SK-N-SH (cell line): ENCODE measurements around the gene BLOC1S3. TPM values are rescaled to one million over a fixed set of nuclear protein-coding genes. Genes with fewer than 3 reads are reported as not detected.

Experiments used
- CTCF ChIA-PET: fragments of 300-600, 350-600 bp; formaldehyde crosslinking; extraction: SDS; loops from one replicate; lab custom pipeline; 2021; lab: Yijun Ruan, JAX
- POLR2A ChIA-PET: fragments of 350-600 bp; sonication (Branson Sonifier 250); formaldehyde crosslinking; extraction: SDS; loops from one replicate; lab custom pipeline; 2020; ENCODE audit warnings: antibody characterized with exemption, inconsistent platforms; lab: Yijun Ruan, JAX
- DNase-seq: peaks from one replicate; pipeline ENCODE4 v3.0.0; 2012
- H2AFZ ChIP-seq: fragments of 200-600 bp; sonication (generic); 2 replicates; pipeline ENCODE4 v1.8.1; 2016; ENCODE audit warnings: antibody characterized with exemption, mild to moderate bottlenecking, low read depth
- H3F3A ChIP-seq: fragments of 200-600 bp; sonication (generic); replicated peaks from 2 replicates; pipeline ENCODE3; 2016; ENCODE audit warnings: antibody characterized with exemption, mild to moderate bottlenecking; ENCODE audit not compliant: insufficient read depth
- H3K27ac ChIP-seq, 2 experiments: fragments of 200-500 bp in 1 of 2; fragments of 200-600 bp in 1 of 2; sonication (Bioruptor generic) in 1 of 2; sonication (generic), shearing (Covaris generic) in 1 of 2; 2 replicates each; pipeline versions ENCODE4 v1.5.1 to v1.6.1; 2014 to 2016; ENCODE audit warnings: low read depth in 2 of 2, inconsistent platforms in 1 of 2, low read length in 1 of 2, mild to moderate bottlenecking in 1 of 2, mixed read lengths in 1 of 2
- H3K27me3 ChIP-seq: fragments of 200-600 bp; sonication (generic), shearing (Covaris generic); 2 replicates; pipeline ENCODE4 v1.6.1; 2016; ENCODE audit warnings: mixed run types; ENCODE audit not compliant: insufficient read depth
- H3K36me3 ChIP-seq, 2 experiments: fragments of 200-500 bp in 1 of 2; fragments of 200-600 bp in 1 of 2; sonication (Bioruptor generic) in 1 of 2; sonication (generic) in 1 of 2; replicated peaks in 1 of 2; 2 replicates each; pipeline versions ENCODE3 to v1.5.1; 2014 to 2016; ENCODE audit warnings: low read length in 1 of 2, mild to moderate bottlenecking in 1 of 2; ENCODE audit not compliant: insufficient read depth in 2 of 2, control insufficient read depth in 1 of 2
- H3K4me1 ChIP-seq, 2 experiments: fragments of 200-500 bp in 1 of 2; fragments of 200-600 bp in 1 of 2; sonication (Bioruptor generic) in 1 of 2; sonication (generic), shearing (Covaris generic) in 1 of 2; 2 replicates each; pipeline versions ENCODE4 v1.5.1 to v1.6.1; 2014 to 2016; ENCODE audit warnings: low read depth in 1 of 2, low read length in 1 of 2, mixed run types in 1 of 2; ENCODE audit not compliant: insufficient read depth in 2 of 2, control insufficient read depth in 1 of 2
- H3K4me2 ChIP-seq: fragments of 200-600 bp; sonication (generic), shearing (Covaris generic); 2 replicates; pipeline ENCODE4 v1.6.1; 2017; ENCODE audit warnings: mixed run types
- H3K4me3 ChIP-seq, 2 experiments: fragments of 200-500 bp in 1 of 2; fragments of 200-600 bp in 1 of 2; sonication (Bioruptor generic) in 1 of 2; sonication (generic), shearing (Covaris generic) in 1 of 2; 2 replicates each; pipeline versions ENCODE4 v1.5.1 to v1.8.1; 2014 to 2016; ENCODE audit warnings: low read depth in 2 of 2, inconsistent platforms in 1 of 2, low read length in 1 of 2, mild to moderate bottlenecking in 1 of 2, mixed read lengths in 1 of 2, moderate library complexity in 1 of 2
- H3K79me2 ChIP-seq: fragments of 200-600 bp; sonication (generic); 2 replicates; pipeline ENCODE4 v1.8.1; 2017; ENCODE audit warnings: mild to moderate bottlenecking; ENCODE audit not compliant: insufficient read depth
- H3K9ac ChIP-seq: fragments of 200-600 bp; sonication (generic); 2 replicates; pipeline ENCODE4 v1.6.1; 2017; ENCODE audit warnings: mixed run types
- H3K9me2 ChIP-seq: fragments of 200-600 bp; sonication (generic); 2 replicates; pipeline ENCODE4 v1.6.1; 2017; ENCODE audit warnings: mixed run types
- H3K9me3 ChIP-seq: fragments of 200-600 bp; sonication (generic); 2 replicates; pipeline ENCODE4 v1.6.1; 2017; ENCODE audit warnings: mixed run types, mild to moderate bottlenecking, moderate library complexity
- H4K20me1 ChIP-seq: fragments of 200-600 bp; sonication (generic); 2 replicates; pipeline ENCODE4 v1.6.1; 2017; ENCODE audit warnings: mild to moderate bottlenecking, mixed run types; ENCODE audit not compliant: insufficient read depth
- CHD2 ChIP-seq: fragments of 150-350 bp; IDR thresholded peaks from 2 replicates; pipeline ENCODE4 v1.6.1; 2018; ENCODE audit warnings: low read length; ENCODE audit not compliant: partially characterized antibody
- ELF1 ChIP-seq: IDR thresholded peaks from 2 replicates; pipeline ENCODE4 v1.4.0; 2012
- EP300 ChIP-seq, 2 experiments: IDR thresholded peaks; 2 replicates each; pipeline versions ENCODE4 v1.4.0 to v1.6.1; 2012; ENCODE audit warnings: borderline replicate concordance in 1 of 2, low read depth in 1 of 2, low read length in 1 of 2
- EZH2phosphoT487 ChIP-seq: fragments of 200-600 bp; sonication (generic); IDR thresholded peaks from 2 replicates; pipeline ENCODE4 v1.6.1; 2017; ENCODE audit warnings: low read depth, mixed run types, mild to moderate bottlenecking, antibody characterized with exemption, moderate library complexity, borderline replicate concordance
- FOXJ3 ChIP-seq: sonication (generic); formaldehyde crosslinking; IDR thresholded peaks from 2 replicates; pipeline ENCODE4 v1.5.1; 2020; ENCODE audit warnings: mild to moderate bottlenecking, missing genetic modification reagents
- MXI1 ChIP-seq: IDR thresholded peaks from 2 replicates; pipeline ENCODE4 v1.6.1; 2012; ENCODE audit warnings: mild to moderate bottlenecking, low read depth, low read length, improper control_type of control experiment
- NRF1 ChIP-seq: IDR thresholded peaks from 2 replicates; pipeline ENCODE4 v1.6.1; 2012; ENCODE audit warnings: low read depth, mild to moderate bottlenecking, low read length
- PBX3 ChIP-seq: IDR thresholded peaks from 2 replicates; pipeline ENCODE4; 2012
- RCOR1 ChIP-seq: fragments of 150-350 bp; IDR thresholded peaks from 2 replicates; pipeline ENCODE4 v1.6.1; 2017; ENCODE audit warnings: antibody characterized with exemption, low read length
- RXRA ChIP-seq: IDR thresholded peaks from 2 replicates; pipeline ENCODE4 v1.4.0; 2012; ENCODE audit warnings: low read depth, mild to moderate bottlenecking, borderline replicate concordance
- TEAD4 ChIP-seq: IDR thresholded peaks from 2 replicates; pipeline ENCODE4 v1.4.0; 2012; ENCODE audit warnings: mild to moderate bottlenecking, borderline replicate concordance; ENCODE audit not compliant: insufficient read depth
- YY1 ChIP-seq: IDR thresholded peaks from 2 replicates; pipeline ENCODE4 v1.4.0; 2012; ENCODE audit warnings: low read depth, mild to moderate bottlenecking
- WGBS: methylation state at CpG from one replicate; pipeline ENCODE4 v1.1.6; 2017; ENCODE audit warnings: low lambda C conversion rate; 5-methylcytosine and 5-hydroxymethylcytosine counted together
- polyA plus RNA-seq, 3 experiments: library from polyadenylated mRNA; depleted of rRNA; stranded (reverse); fragments of >200 nt; gene quantifications; 2 replicates each; pipeline ENCODE4 v1.2.3, GENCODE V29; 2012
- TF ChIP-seq, protein P1 (sequence below): fragments of 150-350 bp; IDR thresholded peaks from 2 replicates; pipeline ENCODE4 v1.6.1; 2017; ENCODE audit warnings: antibody characterized with exemption, low read length, low read depth, borderline replicate concordance
- TF ChIP-seq, protein P2 (sequence below): IDR thresholded peaks from 2 replicates; pipeline ENCODE4 v1.4.0; 2012; ENCODE audit warnings: low read depth, borderline replicate concordance
- TF ChIP-seq, protein P3 (sequence below): IDR thresholded peaks from 2 replicates; pipeline ENCODE4 v1.4.0; 2012; ENCODE audit warnings: low read depth, borderline replicate concordance

Gene BLOC1S3
- polyA plus RNA-seq, 1 of the 3 experiments (the other 2 are of a cell fraction): 3.0 TPM

DNA sequence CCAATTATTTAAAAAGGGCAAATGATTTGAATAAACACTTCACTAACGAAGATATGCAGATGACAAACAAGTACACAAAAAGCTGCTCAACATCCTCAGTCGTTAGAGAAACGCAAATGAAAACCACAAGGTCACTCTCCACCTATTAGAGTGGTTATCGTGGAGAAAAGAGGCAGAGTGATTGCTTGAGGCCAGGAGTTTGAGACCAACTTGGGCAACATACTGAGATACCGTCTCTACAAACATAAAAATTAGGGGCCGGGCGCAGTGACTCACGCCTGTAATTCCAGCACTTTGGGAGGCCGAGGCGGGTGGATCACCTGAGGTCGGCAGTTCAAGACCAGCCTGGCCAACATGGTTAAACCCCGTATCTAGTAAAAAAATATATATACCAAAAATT is 27.2 kb downstream of the BLOC1S3 start:
- DNase-seq: no peak
- Histone ChIP-seq H3K27me3 (no peaks in the 10 kb centered on the region), H2AFZ (no peak overlapping the region), H3K4me1 (no peaks in the 10 kb centered on the region), H3K27ac (no peak overlapping the region), H3K79me2 (no peaks in the 10 kb centered on the region), H3K4me2 (no peak overlapping the region), H3K9me2 (no peaks in the 10 kb centered on the region), H3K4me3 (no peak overlapping the region), H3F3A (peaks cover 5% of the 10 kb centered on the region), H3K36me3 (no peaks in the 10 kb centered on the region), H4K20me1 (no peaks in the 10 kb centered on the region), H3K9ac (no peak overlapping the region), H3K9me3 (no peaks in the 10 kb centered on the region)
- ChIA-PET CTCF (interaction anchor here (1.4 kb wide), 1 partner anchor 43 kb away, joined by 3 read pairs; no protein-coding TSS in a partner anchor), POLR2A (no interaction called here)
- TF ChIP-seq MXI1 (no peak), CHD2 (no peak), YY1 (no peak), TEAD4 (no peak), EP300 (IDR thresholded peaks at IDR 0.05; ENCODE audit: borderline replicate concordance in 1 of 2, low read depth in 1 of 2, low read length in 1 of 2) (no peak), RCOR1 (no peak), FOXJ3 (CRISPR knock-in tag) (no peak), PBX3 (no peak), ELF1 (no peak), RXRA (no peak), NRF1 (no peak), EZH2phosphoT487 (no peak)
- TF ChIP-seq, protein P1, sequence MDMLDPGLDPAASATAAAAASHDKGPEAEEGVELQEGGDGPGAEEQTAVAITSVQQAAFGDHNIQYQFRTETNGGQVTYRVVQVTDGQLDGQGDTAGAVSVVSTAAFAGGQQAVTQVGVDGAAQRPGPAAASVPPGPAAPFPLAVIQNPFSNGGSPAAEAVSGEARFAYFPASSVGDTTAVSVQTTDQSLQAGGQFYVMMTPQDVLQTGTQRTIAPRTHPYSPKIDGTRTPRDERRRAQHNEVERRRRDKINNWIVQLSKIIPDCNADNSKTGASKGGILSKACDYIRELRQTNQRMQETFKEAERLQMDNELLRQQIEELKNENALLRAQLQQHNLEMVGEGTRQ: no peak
- TF ChIP-seq, protein P2, sequence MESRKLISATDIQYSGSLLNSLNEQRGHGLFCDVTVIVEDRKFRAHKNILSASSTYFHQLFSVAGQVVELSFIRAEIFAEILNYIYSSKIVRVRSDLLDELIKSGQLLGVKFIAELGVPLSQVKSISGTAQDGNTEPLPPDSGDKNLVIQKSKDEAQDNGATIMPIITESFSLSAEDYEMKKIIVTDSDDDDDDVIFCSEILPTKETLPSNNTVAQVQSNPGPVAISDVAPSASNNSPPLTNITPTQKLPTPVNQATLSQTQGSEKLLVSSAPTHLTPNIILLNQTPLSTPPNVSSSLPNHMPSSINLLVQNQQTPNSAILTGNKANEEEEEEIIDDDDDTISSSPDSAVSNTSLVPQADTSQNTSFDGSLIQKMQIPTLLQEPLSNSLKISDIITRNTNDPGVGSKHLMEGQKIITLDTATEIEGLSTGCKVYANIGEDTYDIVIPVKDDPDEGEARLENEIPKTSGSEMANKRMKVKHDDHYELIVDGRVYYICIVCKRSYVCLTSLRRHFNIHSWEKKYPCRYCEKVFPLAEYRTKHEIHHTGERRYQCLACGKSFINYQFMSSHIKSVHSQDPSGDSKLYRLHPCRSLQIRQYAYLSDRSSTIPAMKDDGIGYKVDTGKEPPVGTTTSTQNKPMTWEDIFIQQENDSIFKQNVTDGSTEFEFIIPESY: no peak
- TF ChIP-seq, protein P3, sequence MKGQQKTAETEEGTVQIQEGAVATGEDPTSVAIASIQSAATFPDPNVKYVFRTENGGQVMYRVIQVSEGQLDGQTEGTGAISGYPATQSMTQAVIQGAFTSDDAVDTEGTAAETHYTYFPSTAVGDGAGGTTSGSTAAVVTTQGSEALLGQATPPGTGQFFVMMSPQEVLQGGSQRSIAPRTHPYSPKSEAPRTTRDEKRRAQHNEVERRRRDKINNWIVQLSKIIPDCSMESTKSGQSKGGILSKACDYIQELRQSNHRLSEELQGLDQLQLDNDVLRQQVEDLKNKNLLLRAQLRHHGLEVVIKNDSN: no peak
- 45% methylated on average over 12 of the region's 12 CpGs for WGBS
